H7 (cell line): ENCODE results near the gene MTX1. TPM values are rescaled to one million over a fixed set of nuclear protein-coding genes. Genes with fewer than 3 reads are reported as not detected.
"Not testable (repeated sequence)": the region's sequence is repeated elsewhere in the genome, so short reads cannot be mapped to it uniquely, and the experiment has no call there.

Source experiments
- DNase-seq: peaks from one replicate; pipeline ENCODE4 v3.0.0; 2012
- H3K27me3 ChIP-seq: 2 replicates; pipeline ENCODE4 v1.6.0; 2011; ENCODE audit warnings: mild to moderate bottlenecking, low read length; ENCODE audit not compliant: control insufficient read depth, insufficient read depth
- H3K36me3 ChIP-seq: replicated peaks from 2 replicates; pipeline ENCODE4 v1.5.1; 2011; ENCODE audit warnings: low read length; ENCODE audit not compliant: control insufficient read depth, insufficient read depth
- H3K4me3 ChIP-seq: 2 replicates; pipeline ENCODE4 v1.5.1; 2011; ENCODE audit warnings: low read depth, mild to moderate bottlenecking, control low read depth, low read length, moderate library complexity; ENCODE audit not compliant: insufficient read depth
- total RNA-seq: library from RNA; depleted of rRNA; stranded (reverse); fragments of >200 nt; shearing (Covaris generic); gene quantifications from 2 replicates; pipeline ENCODE4 v1.2.3, GENCODE V29; 2014

Gene MTX1
- total RNA-seq, 1 experiment from 2014 or later, result 221 TPM

DNA sequence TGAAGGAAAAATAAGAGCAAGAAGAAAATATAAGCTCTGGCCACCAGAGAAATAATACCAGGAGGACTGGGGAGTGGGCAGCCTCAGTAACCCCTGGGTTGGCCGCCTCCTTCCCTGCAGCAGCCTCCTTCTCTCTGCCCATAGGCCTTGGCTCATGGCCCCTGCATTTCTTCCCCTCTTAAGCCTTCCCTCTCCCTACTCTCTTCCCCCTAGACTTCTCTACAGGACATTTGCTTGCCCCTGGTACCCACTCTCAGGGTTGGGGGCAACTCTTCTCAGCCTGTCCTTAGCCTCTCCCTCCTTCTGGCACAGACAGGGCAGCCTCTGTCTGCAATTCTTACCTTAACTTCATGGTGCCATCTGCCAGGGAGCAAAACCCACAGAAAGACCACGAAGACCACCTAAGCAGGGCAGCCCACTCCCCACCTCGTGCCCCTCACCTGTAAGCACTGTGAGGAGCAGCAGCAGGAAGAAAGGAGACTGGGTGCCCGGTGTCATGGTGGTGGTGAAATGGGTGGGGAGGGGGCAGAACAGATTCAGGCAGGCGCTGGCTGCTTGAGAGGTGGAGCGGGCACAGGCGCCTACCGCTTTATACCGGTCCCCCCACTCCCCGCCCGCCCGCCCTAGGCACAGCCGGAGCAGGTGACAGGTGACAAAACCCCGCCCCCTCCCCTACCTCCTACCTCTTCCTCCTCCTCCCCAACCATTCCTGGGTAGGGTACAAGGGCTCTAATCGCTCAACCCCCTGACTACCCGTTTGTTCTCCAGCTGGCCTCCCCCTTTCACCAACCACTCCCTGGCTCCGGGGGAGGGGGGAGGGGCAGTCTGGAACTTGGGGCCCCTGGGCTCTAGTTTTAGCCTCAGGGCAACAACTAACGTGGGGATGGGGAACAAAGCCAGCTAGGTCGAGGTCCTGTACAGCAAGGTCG lies 15.9 kb upstream of the MTX1 start:
- H3K27me3 ChIP-seq, result no peaks in the 10 kb centered on the region
- peak; percentile 90 for DNase-seq
- peaks cover 8% of the 10 kb centered on the region for H3K36me3 ChIP-seq
- H3K4me3 ChIP-seq, result peak overlapping the region; percentile 82

DNA sequence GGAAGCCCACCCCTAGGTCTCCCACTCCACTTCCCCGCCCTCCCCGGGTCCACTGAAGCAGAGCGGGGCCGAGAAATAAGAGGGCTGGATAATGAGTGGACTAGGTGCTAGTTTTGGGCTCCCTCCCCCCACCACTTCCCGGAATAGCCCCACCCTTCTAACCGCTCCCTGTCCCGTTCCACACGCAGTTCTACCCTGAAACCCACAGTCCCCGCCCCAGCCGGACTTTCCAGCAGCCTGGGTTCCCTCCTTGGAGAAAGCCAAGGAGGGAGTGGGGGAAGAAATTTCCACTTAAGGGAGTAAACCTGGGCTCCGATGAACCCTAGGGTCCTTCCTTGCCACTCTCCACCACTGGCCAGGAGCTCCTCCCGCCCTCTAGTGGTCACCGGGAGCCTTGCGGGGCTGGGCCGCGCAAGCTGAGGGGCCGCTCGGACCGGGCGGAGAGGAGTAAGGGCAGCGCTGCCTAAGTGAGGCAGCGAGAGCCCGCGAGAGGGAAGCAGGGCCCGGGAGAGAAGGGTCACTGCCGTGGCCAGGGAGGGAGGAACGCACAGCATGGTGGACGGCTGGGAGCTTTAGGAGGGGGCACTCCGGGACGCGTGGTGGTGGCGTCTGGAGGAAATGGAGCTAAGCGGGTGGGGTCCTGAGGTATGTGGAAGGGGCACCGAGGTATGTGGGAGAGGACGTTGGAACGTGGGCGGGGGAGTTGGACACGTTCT lies 15.1 kb upstream of the MTX1 start:
- Histone ChIP-seq H3K27me3 (no peaks in the 10 kb centered on the region), H3K4me3 (peak overlapping the region; percentile 82), H3K36me3 (peaks cover 17% of the 10 kb centered on the region)
- peak; percentile 96 for DNase-seq

DNA sequence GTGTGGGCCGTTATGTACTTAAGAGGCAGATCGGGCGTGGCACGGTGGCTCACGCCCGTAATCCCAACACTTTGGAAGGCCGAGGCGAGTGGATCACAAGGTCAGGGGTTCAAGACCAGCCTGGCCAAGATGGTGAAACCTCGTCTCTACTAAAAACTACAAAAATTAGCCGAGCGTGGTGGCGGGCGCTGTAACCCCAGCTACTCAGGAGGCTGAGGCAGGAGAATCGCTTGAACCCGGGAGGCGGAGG lies 14.6 kb upstream of the MTX1 start:
- Histone ChIP-seq H3K36me3 (peaks cover 19% of the 10 kb centered on the region), H3K4me3 (peak overlapping the region; percentile 82)
- not testable (repeated sequence) for DNase-seq, H3K27me3 ChIP-seq

- Histone ChIP-seq H3K4me3 (peak overlapping the region; percentile 82), H3K27me3 (no peaks in the 10 kb centered on the region), H3K36me3 (peaks cover 29% of the 10 kb centered on the region)
- peak; percentile 43 for DNase-seq
These were observed 13.0 kb upstream of the MTX1 start for GRCh38 chr1:155195201-155196102.

GRCh38 chr1:155196103-155196892 lies 12.2 kb upstream of the MTX1 start:
- DNase-seq, result peak; percentile 96
- peaks cover 37% of the 10 kb centered on the region for H3K36me3 ChIP-seq
- H3K4me3 ChIP-seq, result peak overlapping the region; percentile 82
- no peaks in the 10 kb centered on the region for H3K27me3 ChIP-seq

- no peaks in the 10 kb centered on the region for H3K27me3 ChIP-seq
- peaks cover 42% of the 10 kb centered on the region for H3K36me3 ChIP-seq
- no peak for DNase-seq
- peak overlapping the region; percentile 82; the same call in 1 of the 2 replicates for H3K4me3 ChIP-seq
These were observed 11.4 kb upstream of the MTX1 start for GRCh38 chr1:155196893-155197638.

GRCh38 chr1:155197901-155198546 lies 10.5 kb upstream of the MTX1 start:
- DNase-seq, result no peak
- Histone ChIP-seq H3K4me3 (no peak overlapping the region), H3K36me3 (peaks cover 46% of the 10 kb centered on the region), H3K27me3 (no peaks in the 10 kb centered on the region)

DNA sequence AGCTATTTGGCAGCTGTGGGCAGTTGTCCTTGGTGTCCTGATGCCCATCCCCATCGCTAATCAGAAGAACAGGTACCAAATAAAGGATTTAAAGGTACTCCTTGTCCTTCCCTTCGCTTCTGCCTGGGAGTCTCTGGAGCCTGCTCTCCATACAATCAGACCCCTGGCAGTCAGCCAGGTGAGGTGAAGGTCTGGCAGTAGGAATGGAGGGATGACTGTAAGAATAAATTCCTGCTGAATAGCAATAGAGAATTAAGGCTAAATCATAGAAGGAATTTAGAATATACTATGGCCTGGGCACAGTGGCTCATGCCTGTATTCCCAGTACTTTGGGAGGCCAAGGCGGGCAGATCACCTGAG lies 10.0 kb upstream of the MTX1 start:
- Histone ChIP-seq H3K4me3 (no peak overlapping the region), H3K36me3 (peaks cover 48% of the 10 kb centered on the region), H3K27me3 (no peaks in the 10 kb centered on the region)
- no peak for DNase-seq

GRCh38 chr1:155199792-155200191 lies 8.7 kb upstream of the MTX1 start:
- H3K27me3 ChIP-seq, result no peaks in the 10 kb centered on the region
- no peak for DNase-seq
- H3K36me3 ChIP-seq, result peaks cover 49% of the 10 kb centered on the region
- no peak overlapping the region for H3K4me3 ChIP-seq

- no peaks in the 10 kb centered on the region for H3K27me3 ChIP-seq
- DNase-seq, result no peak
- no peak overlapping the region for H3K4me3 ChIP-seq
- H3K36me3 ChIP-seq, result peaks cover 49% of the 10 kb centered on the region
These were observed 7.6 kb upstream of the MTX1 start for GRCh38 chr1:155200920-155201319.

- peak; percentile 28 for DNase-seq
- peaks cover 44% of the 10 kb centered on the region for H3K36me3 ChIP-seq
- no peaks in the 10 kb centered on the region for H3K27me3 ChIP-seq
- no peak overlapping the region for H3K4me3 ChIP-seq
These were observed 6.3 kb upstream of the MTX1 start for GRCh38 chr1:155202198-155202597.

GRCh38 chr1:155202731-155203515 lies 5.6 kb upstream of the MTX1 start:
- Histone ChIP-seq H3K36me3 (peaks cover 38% of the 10 kb centered on the region), H3K27me3 (no peaks in the 10 kb centered on the region), H3K4me3 (no peak overlapping the region)
- DNase-seq, result peak; percentile 27
